GM20000 (cell line): ENCODE results near the gene TFPI.
"Not testable (repeated sequence)": the region's sequence is repeated elsewhere in the genome, so short reads cannot be mapped to it uniquely, and the experiment has no call there.

Experiments used
- DNase-seq: peaks from one replicate; pipeline ENCODE4 v3.0.0; 2012; ENCODE audit warnings: low spot score
- CTCF ChIP-seq: IDR thresholded peaks from 2 replicates; pipeline ENCODE4 v1.5.1; 2012; ENCODE audit warnings: mild to moderate bottlenecking, control low read depth; ENCODE audit errors: extremely low read depth, missing control alignments

TFPI gene

GRCh38 chr2:187511356-187512315 lies 42.6 kb downstream of the TFPI start:
- no peak for DNase-seq

GRCh38 chr2:187510419-187511355 lies 43.5 kb downstream of the TFPI start:
- not testable (repeated sequence) for DNase-seq

More at GRCh38 chr2:187511356-187512315, 42.6 kb downstream of the TFPI start:
- TF ChIP-seq CTCF = no peak

GRCh38 chr2:187509667-187510417 lies 44.4 kb downstream of the TFPI start:
- no peak for DNase-seq
- TF ChIP-seq CTCF = no peak

GRCh38 chr2:187506416-187506815 lies 47.8 kb downstream of the TFPI start:
- TF ChIP-seq CTCF = no peak
- no peak for DNase-seq

GRCh38 chr2:187505065-187505672 lies 49.1 kb downstream of the TFPI start:
- DNase-seq = no peak
- TF ChIP-seq CTCF = no peak

GRCh38 chr2:187504312-187504921 lies 49.8 kb downstream of the TFPI start:
- TF ChIP-seq CTCF = no peak
- no peak for DNase-seq
